Esophagus muscularis mucosa (tissue), 4 donors: ENCODE results near the gene METTL15. TPM values are rescaled to one million over a fixed set of nuclear protein-coding genes. Genes with fewer than 3 reads are reported as not detected.
"Not testable (repeated sequence)": the region's sequence is repeated elsewhere in the genome, so short reads cannot be mapped to it uniquely, and the experiment has no call there.

Experiments used
- DNase-seq: peaks from one replicate; pipeline ENCODE4 v3.0.0-alpha.2; 2017; ENCODE audit errors: extremely low spot score
- H3K27ac ChIP-seq, 4 donors: fragments of 200-600 bp; sonication (generic); replicated peaks in 1 of 4; 1 replicate in 3 of 4; 2 replicates in 1 of 4; pipeline ENCODE4 v1.5.1; 2016 to 2019; ENCODE audit warnings: mild to moderate bottlenecking in 1 of 4
- H3K27me3 ChIP-seq, 4 donors: fragments of 200-600 bp; sonication (generic); one replicate each; pipeline versions ENCODE4 v1.5.1 to v1.6.0; 2016 to 2019
- H3K36me3 ChIP-seq, 4 donors: fragments of 200-600 bp; sonication (generic); one replicate each; pipeline ENCODE4 v1.5.1; 2016 to 2019
- H3K4me1 ChIP-seq, 4 donors: fragments of 200-600 bp; sonication (generic); one replicate each; pipeline ENCODE4 v1.5.1; 2016 to 2019
- H3K4me3 ChIP-seq, 4 donors: fragments of 200-600 bp; sonication (generic); 1 replicate in 2 of 4; 2 replicates in 2 of 4; pipeline ENCODE4 v1.5.1; 2016 to 2019; ENCODE audit warnings: mild to moderate bottlenecking in 4 of 4, moderate library complexity in 1 of 4
- H3K9me3 ChIP-seq, 4 donors: fragments of 200-600 bp; sonication (generic); 1 replicate in 3 of 4; 2 replicates in 1 of 4; pipeline ENCODE4 v1.5.1; 2016 to 2019
- EP300 ChIP-seq: sonication (generic); formaldehyde crosslinking; IDR thresholded peaks from one replicate; pipeline ENCODE4 v1.6.1; 2017; ENCODE audit warnings: antibody characterized with exemption
- POLR2A ChIP-seq: fragments of 450-650 bp; IDR thresholded peaks from one replicate; pipeline ENCODE4 v1.6.1; 2017; ENCODE audit warnings: antibody characterized with exemption, moderate library complexity, mild to moderate bottlenecking, low read depth
- POLR2AphosphoS5 ChIP-seq, 2 donors: sonication (generic); formaldehyde crosslinking; IDR thresholded peaks; one replicate each; pipeline ENCODE4 v1.6.1; 2017; ENCODE audit warnings: antibody characterized with exemption in 2 of 2
- WGBS: methylation state at CpG from one replicate; pipeline ENCODE4 v1.1.5; 2018; 5-methylcytosine and 5-hydroxymethylcytosine counted together
- intact Hi-C: fragments of 100-400 bp; cut with DNase I; formaldehyde crosslinking; loops from one replicate; pipeline ENCODE4 v1.15.1; 2023
- total RNA-seq, 4 donors: library from RNA; depleted of rRNA; stranded (reverse); fragments of >200 nt; gene quantifications; one replicate each; pipeline versions ENCODE4 v1.1.0 to v1.2.1, GENCODE V29; 2016
- TF ChIP-seq, protein P1 (sequence below), 3 experiments: fragments of 200-600 bp in 2 of 3; fragments of 450-650 bp in 1 of 3; sonication (generic) in 2 of 3; IDR thresholded peaks; one replicate each; pipeline ENCODE4 v1.5.1; 2017 to 2019; ENCODE audit warnings: antibody characterized with exemption in 3 of 3, mild to moderate bottlenecking in 2 of 3, moderate library complexity in 1 of 3

Gene METTL15
- total RNA-seq, 4 donors from 2014 or later = 7.5 to 10.0 (median 8.5) TPM

DNA sequence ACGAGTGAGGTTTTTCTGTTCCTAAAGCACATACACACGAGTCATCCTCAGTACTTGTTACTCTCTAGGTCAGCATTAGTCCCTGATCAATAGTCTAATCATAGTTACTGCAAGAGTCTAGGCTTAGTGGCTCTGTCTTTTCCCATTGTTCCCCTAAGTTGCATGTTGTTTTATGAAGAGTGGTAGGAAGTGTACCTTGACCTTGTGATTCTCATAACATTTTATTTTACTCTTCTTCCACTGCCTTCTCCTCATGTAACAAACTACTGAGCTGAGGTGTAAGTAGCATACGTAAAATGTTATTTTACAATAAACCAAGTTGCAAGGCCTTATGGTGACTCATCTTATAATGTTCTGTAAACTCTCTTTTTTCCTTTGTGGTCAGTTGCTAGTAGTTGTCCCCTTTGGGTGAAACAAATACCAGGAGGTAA lies 15.0 kb downstream of the METTL15 start:
- Histone ChIP-seq H3K9me3 (no peaks in the 10 kb centered on the region), H3K36me3 (peaks cover 0 to 17% (median 1%) of the 10 kb centered on the region in 4 donors)
- 93% methylated on average over 3 of the region's 3 CpGs for WGBS

DNA sequence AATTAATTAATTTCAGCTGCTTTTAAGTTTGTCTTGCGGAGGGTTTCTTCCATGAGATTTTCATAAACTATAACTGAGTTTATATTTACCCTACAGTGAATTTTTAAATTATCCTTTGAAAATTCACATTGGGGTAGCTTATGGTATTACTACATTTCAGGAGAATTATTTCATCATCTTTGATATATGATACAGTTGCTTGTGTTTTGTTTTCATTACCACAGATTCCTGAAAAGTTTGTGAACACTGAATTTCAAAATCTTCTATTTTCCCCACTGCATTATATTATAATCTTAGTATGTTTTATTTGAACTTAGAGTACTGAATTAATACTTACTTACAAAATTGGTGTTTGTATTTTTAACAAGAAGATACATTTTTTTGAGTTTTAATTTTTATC lies 24.4 kb downstream of the METTL15 start:
- Histone ChIP-seq H3K4me3 (no peak overlapping the region), H3K4me1 (no peaks in the 10 kb centered on the region), H3K36me3 (peaks cover 0 to 26% (median 16%) of the 10 kb centered on the region in 4 donors), H3K27ac (no peak overlapping the region), H3K9me3 (no peaks in the 10 kb centered on the region), H3K27me3 (no peaks in the 10 kb centered on the region)
- TF ChIP-seq, protein P1, sequence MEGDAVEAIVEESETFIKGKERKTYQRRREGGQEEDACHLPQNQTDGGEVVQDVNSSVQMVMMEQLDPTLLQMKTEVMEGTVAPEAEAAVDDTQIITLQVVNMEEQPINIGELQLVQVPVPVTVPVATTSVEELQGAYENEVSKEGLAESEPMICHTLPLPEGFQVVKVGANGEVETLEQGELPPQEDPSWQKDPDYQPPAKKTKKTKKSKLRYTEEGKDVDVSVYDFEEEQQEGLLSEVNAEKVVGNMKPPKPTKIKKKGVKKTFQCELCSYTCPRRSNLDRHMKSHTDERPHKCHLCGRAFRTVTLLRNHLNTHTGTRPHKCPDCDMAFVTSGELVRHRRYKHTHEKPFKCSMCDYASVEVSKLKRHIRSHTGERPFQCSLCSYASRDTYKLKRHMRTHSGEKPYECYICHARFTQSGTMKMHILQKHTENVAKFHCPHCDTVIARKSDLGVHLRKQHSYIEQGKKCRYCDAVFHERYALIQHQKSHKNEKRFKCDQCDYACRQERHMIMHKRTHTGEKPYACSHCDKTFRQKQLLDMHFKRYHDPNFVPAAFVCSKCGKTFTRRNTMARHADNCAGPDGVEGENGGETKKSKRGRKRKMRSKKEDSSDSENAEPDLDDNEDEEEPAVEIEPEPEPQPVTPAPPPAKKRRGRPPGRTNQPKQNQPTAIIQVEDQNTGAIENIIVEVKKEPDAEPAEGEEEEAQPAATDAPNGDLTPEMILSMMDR (IDR thresholded peaks at IDR 0.05) = no peak
- TF ChIP-seq EP300 = no peak
- 46% methylated on average over 1 of the region's 1 CpG for WGBS
- no peak for DNase-seq
- intact Hi-C loops = no loop called here

More for the DNA sequence above, 15.0 kb downstream of the METTL15 start:
- Histone ChIP-seq H3K27me3 (no peaks in the 10 kb centered on the region), H3K4me3 (no peak overlapping the region), H3K27ac (no peak overlapping the region), H3K4me1 (peaks cover 0 to 10% (median 3%) of the 10 kb centered on the region in 4 donors)
- TF ChIP-seq EP300 (no peak), POLR2A (no peak), POLR2AphosphoS5 (IDR thresholded peaks at IDR 0.05) (no peak)
- TF ChIP-seq, protein P1 (IDR thresholded peaks at IDR 0.05) = no peak
- DNase-seq = no peak
- intact Hi-C loops = no loop called here

DNA sequence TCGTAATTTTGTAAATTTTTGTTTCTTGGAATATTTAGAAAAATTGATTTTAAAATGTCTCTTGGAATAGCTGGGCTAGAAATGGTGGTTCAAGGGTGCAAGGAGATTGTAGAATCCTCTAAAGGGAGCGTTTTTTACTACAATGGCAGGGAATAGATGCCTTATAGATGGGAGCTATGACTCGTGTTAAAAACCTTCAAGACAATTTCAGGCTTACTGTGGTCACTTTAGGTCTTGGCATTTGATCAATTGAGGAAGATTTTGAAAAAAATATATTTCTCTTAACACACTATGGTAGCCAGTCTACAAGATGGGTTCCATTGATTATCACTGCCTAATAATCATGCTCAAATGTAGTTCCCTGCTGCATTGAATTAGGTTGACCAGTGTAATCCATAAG lies 25.0 kb downstream of the METTL15 start:
- Histone ChIP-seq H3K27me3 (no peaks in the 10 kb centered on the region), H3K9me3 (no peaks in the 10 kb centered on the region), H3K4me1 (no peaks in the 10 kb centered on the region), H3K36me3 (peaks cover 0 to 31% (median 16%) of the 10 kb centered on the region in 4 donors), H3K27ac (no peak overlapping the region), H3K4me3 (no peak overlapping the region)
- 95% methylated on average over 3 of the region's 3 CpGs for WGBS
- intact Hi-C loops = no loop called here
- no peak for TF ChIP-seq POLR2A
- TF ChIP-seq POLR2AphosphoS5 (IDR thresholded peaks at IDR 0.05) = no peak
- TF ChIP-seq, protein P1 (IDR thresholded peaks at IDR 0.05) = no peak
- no peak for TF ChIP-seq EP300
- DNase-seq = no peak

DNA sequence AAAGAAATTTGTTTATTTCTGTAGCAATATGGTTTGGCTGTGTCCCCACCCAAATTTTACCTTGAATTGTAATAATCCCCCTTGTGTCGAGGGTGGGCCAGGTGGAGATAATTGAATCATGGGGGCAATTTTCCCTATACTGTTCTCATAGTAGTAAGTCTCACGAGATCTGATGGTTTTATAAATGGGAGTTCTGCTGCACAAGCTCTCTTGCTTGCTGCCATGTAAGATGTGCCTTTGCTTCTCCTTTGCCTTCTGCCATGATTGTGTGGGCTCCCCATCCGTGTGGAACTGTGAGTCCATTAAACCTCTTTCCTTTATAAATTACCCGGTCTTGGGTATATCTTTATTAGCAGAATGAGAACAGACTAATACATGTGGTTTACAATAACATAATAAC lies 28.0 kb downstream of the METTL15 start:
- H3K4me3 ChIP-seq, intact Hi-C loops, DNase-seq, H3K27me3 ChIP-seq, H3K4me1 ChIP-seq, H3K27ac ChIP-seq: not testable (repeated sequence)
- Histone ChIP-seq H3K9me3 (peaks cover 0 to 12% (median 5%) of the 10 kb centered on the region in 4 donors), H3K36me3 (peaks cover 0 to 38% (median 12%) of the 10 kb centered on the region in 4 donors)
- 94% methylated on average over 4 of the region's 4 CpGs for WGBS

DNA sequence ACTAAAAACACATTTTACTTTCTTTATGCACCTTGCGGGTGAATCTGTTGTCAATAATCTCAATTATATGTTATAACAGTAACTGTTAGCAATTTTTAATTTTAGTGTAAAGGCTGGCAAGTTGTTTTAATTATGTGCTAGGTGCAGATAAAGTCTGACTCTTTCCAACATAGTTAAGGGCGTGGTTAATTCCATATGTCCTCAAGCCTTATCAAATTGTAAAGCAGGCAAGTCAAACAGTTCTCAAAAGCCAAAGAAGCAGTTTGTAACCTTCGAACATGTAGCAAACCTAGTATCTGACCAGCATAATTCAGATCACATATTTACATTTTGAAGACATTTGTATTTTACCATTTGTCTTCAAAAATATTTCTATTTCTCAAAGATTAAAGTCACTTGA lies 29.2 kb downstream of the METTL15 start:
- H3K4me3 ChIP-seq = no peak overlapping the region
- intact Hi-C loops = no loop called here
- H3K27me3 ChIP-seq = no peaks in the 10 kb centered on the region
- DNase-seq = no peak
- H3K9me3 ChIP-seq = peaks cover 0 to 12% (median 5%) of the 10 kb centered on the region in 4 donors
- 97% methylated on average over 3 of the region's 3 CpGs for WGBS
- peaks cover 0 to 38% (median 12%) of the 10 kb centered on the region in 4 donors for H3K36me3 ChIP-seq
- no peak overlapping the region for H3K27ac ChIP-seq
- TF ChIP-seq, protein P1 (IDR thresholded peaks at IDR 0.05) = no peak
- TF ChIP-seq POLR2AphosphoS5 (IDR thresholded peaks at IDR 0.05) = no peak
- no peak for TF ChIP-seq EP300
- no peak for TF ChIP-seq POLR2A
- H3K4me1 ChIP-seq = no peaks in the 10 kb centered on the region
